Measurements from ENCODE around the gene LPP.
"Not testable (repeated sequence)": the region's sequence is repeated elsewhere in the genome, so short reads cannot be mapped to it uniquely, and the experiment has no call there.

LPP gene

GRCh38 chr3:188617988-188618701, 464.2 kb downstream of the LPP start:
- no peak overlapping the region for H3K4me3 ChIP-seq (ENCODE audit: low read depth, low read length)
- no peak overlapping the region for H3K27ac ChIP-seq (ENCODE audit: low read depth, low read length)
- H3K27me3 ChIP-seq (ENCODE audit: control insufficient read depth, insufficient read depth, low read length), result no peaks in the 10 kb centered on the region
- H3K36me3 ChIP-seq (ENCODE audit: control insufficient read depth, insufficient read depth, low read length), result no peaks in the 10 kb centered on the region
- H3K4me1 ChIP-seq (ENCODE audit: control insufficient read depth, insufficient read depth, low read length), result no peaks in the 10 kb centered on the region
- no peak overlapping the region for H3K9ac ChIP-seq (ENCODE audit: low read length)
- no peaks in the 10 kb centered on the region for H3K9me3 ChIP-seq (ENCODE audit: control insufficient read depth, insufficient read depth, low read depth, low read length)

- Histone ChIP-seq H3K27me3 (ENCODE audit: control insufficient read depth, insufficient read depth, low read length) (no peaks in the 10 kb centered on the region), H3K4me3 (ENCODE audit: low read depth, low read length) (no peak overlapping the region), H3K27ac (ENCODE audit: low read depth, low read length) (no peak overlapping the region), H3K36me3 (ENCODE audit: control insufficient read depth, insufficient read depth, low read length) (no peaks in the 10 kb centered on the region), H3K4me1 (ENCODE audit: control insufficient read depth, insufficient read depth, low read length) (no peaks in the 10 kb centered on the region), H3K9me3 (ENCODE audit: control insufficient read depth, insufficient read depth, low read depth, low read length) (no peaks in the 10 kb centered on the region), H3K9ac (ENCODE audit: low read length) (no peak overlapping the region)
These were observed 466.8 kb downstream of the LPP start for GRCh38 chr3:188620752-188621151.

GRCh38 chr3:188624384-188624783, 470.4 kb downstream of the LPP start:
- Histone ChIP-seq H3K27ac (ENCODE audit: low read depth, low read length) (no peak overlapping the region), H3K9me3 (ENCODE audit: control insufficient read depth, insufficient read depth, low read depth, low read length) (no peaks in the 10 kb centered on the region), H3K9ac (ENCODE audit: low read length) (no peak overlapping the region), H3K4me3 (ENCODE audit: low read depth, low read length) (no peak overlapping the region), H3K27me3 (ENCODE audit: control insufficient read depth, insufficient read depth, low read length) (no peaks in the 10 kb centered on the region), H3K4me1 (ENCODE audit: control insufficient read depth, insufficient read depth, low read length) (no peaks in the 10 kb centered on the region), H3K36me3 (ENCODE audit: control insufficient read depth, insufficient read depth, low read length) (no peaks in the 10 kb centered on the region)

- Histone ChIP-seq H3K27me3 (ENCODE audit: control insufficient read depth, insufficient read depth, low read length) (no peaks in the 10 kb centered on the region), H3K27ac (ENCODE audit: low read depth, low read length) (no peak overlapping the region), H3K4me1 (ENCODE audit: control insufficient read depth, insufficient read depth, low read length) (no peaks in the 10 kb centered on the region), H3K4me3 (ENCODE audit: low read depth, low read length) (no peak overlapping the region), H3K9ac (ENCODE audit: low read length) (no peak overlapping the region), H3K9me3 (ENCODE audit: control insufficient read depth, insufficient read depth, low read depth, low read length) (no peaks in the 10 kb centered on the region), H3K36me3 (ENCODE audit: control insufficient read depth, insufficient read depth, low read length) (no peaks in the 10 kb centered on the region)
These were observed 470.9 kb downstream of the LPP start for GRCh38 chr3:188624828-188625227.

GRCh38 chr3:188627652-188628051, 473.7 kb downstream of the LPP start:
- H3K4me3 ChIP-seq (ENCODE audit: low read depth, low read length), result no peak overlapping the region
- H3K27ac ChIP-seq (ENCODE audit: low read depth, low read length), result no peak overlapping the region
- H3K4me1 ChIP-seq (ENCODE audit: control insufficient read depth, insufficient read depth, low read length), result no peaks in the 10 kb centered on the region
- H3K27me3 ChIP-seq (ENCODE audit: control insufficient read depth, insufficient read depth, low read length), result no peaks in the 10 kb centered on the region
- H3K9ac ChIP-seq (ENCODE audit: low read length), result no peak overlapping the region
- 0 out of 2 replicates have a peak, but pooled peaks cover 2% of the 10 kb centered on the region for H3K9me3 ChIP-seq (ENCODE audit: control insufficient read depth, insufficient read depth, low read depth, low read length)
- no peaks in the 10 kb centered on the region for H3K36me3 ChIP-seq (ENCODE audit: control insufficient read depth, insufficient read depth, low read length)

- H3K9ac ChIP-seq (ENCODE audit: low read length), result no peak overlapping the region
- no peaks in the 10 kb centered on the region for H3K4me1 ChIP-seq (ENCODE audit: control insufficient read depth, insufficient read depth, low read length)
- H3K9me3 ChIP-seq (ENCODE audit: control insufficient read depth, insufficient read depth, low read depth, low read length), result peaks cover 11% of the 10 kb centered on the region
- no peaks in the 10 kb centered on the region for H3K27me3 ChIP-seq (ENCODE audit: control insufficient read depth, insufficient read depth, low read length)
- no peaks in the 10 kb centered on the region for H3K36me3 ChIP-seq (ENCODE audit: control insufficient read depth, insufficient read depth, low read length)
- no peak overlapping the region for H3K27ac ChIP-seq (ENCODE audit: low read depth, low read length)
- no peak overlapping the region for H3K4me3 ChIP-seq (ENCODE audit: low read depth, low read length)
These were observed 477.5 kb downstream of the LPP start for GRCh38 chr3:188631291-188632010.

- Histone ChIP-seq H3K9ac (ENCODE audit: low read length) (no peak overlapping the region), H3K4me1 (ENCODE audit: control insufficient read depth, insufficient read depth, low read length) (no peaks in the 10 kb centered on the region), H3K4me3 (ENCODE audit: low read depth, low read length) (no peak overlapping the region), H3K36me3 (ENCODE audit: control insufficient read depth, insufficient read depth, low read length) (no peaks in the 10 kb centered on the region), H3K9me3 (ENCODE audit: control insufficient read depth, insufficient read depth, low read depth, low read length) (peaks cover 11% of the 10 kb centered on the region), H3K27ac (ENCODE audit: low read depth, low read length) (no peak overlapping the region), H3K27me3 (ENCODE audit: control insufficient read depth, insufficient read depth, low read length) (no peaks in the 10 kb centered on the region)
These were observed 479.2 kb downstream of the LPP start for GRCh38 chr3:188633206-188633605.

GRCh38 chr3:188634285-188634684, 480.3 kb downstream of the LPP start:
- Histone ChIP-seq H3K9me3 (ENCODE audit: control insufficient read depth, insufficient read depth, low read depth, low read length) (peaks cover 11% of the 10 kb centered on the region), H3K4me3 (ENCODE audit: low read depth, low read length) (no peak overlapping the region), H3K27ac (ENCODE audit: low read depth, low read length) (no peak overlapping the region), H3K36me3 (ENCODE audit: control insufficient read depth, insufficient read depth, low read length) (no peaks in the 10 kb centered on the region), H3K4me1 (ENCODE audit: control insufficient read depth, insufficient read depth, low read length) (no peaks in the 10 kb centered on the region), H3K27me3 (ENCODE audit: control insufficient read depth, insufficient read depth, low read length) (no peaks in the 10 kb centered on the region), H3K9ac (ENCODE audit: low read length) (no peak overlapping the region)

GRCh38 chr3:188635258-188636042, 481.5 kb downstream of the LPP start:
- Histone ChIP-seq H3K27ac (ENCODE audit: low read depth, low read length) (no peak overlapping the region), H3K27me3 (ENCODE audit: control insufficient read depth, insufficient read depth, low read length) (no peaks in the 10 kb centered on the region), H3K9me3 (ENCODE audit: control insufficient read depth, insufficient read depth, low read depth, low read length) (peaks cover 8% of the 10 kb centered on the region), H3K4me1 (ENCODE audit: control insufficient read depth, insufficient read depth, low read length) (no peaks in the 10 kb centered on the region), H3K4me3 (ENCODE audit: low read depth, low read length) (no peak overlapping the region), H3K9ac (ENCODE audit: low read length) (no peak overlapping the region), H3K36me3 (ENCODE audit: control insufficient read depth, insufficient read depth, low read length) (no peaks in the 10 kb centered on the region)

- not testable (repeated sequence) for H3K4me1 ChIP-seq (ENCODE audit: control insufficient read depth, insufficient read depth, low read length); H3K9me3 ChIP-seq (ENCODE audit: control insufficient read depth, insufficient read depth, low read depth, low read length); H3K9ac ChIP-seq (ENCODE audit: low read length); H3K27me3 ChIP-seq (ENCODE audit: control insufficient read depth, insufficient read depth, low read length); H3K36me3 ChIP-seq (ENCODE audit: control insufficient read depth, insufficient read depth, low read length); H3K27ac ChIP-seq (ENCODE audit: low read depth, low read length); H3K4me3 ChIP-seq (ENCODE audit: low read depth, low read length)
These were observed 482.3 kb downstream of the LPP start for GRCh38 chr3:188636292-188636691.

GRCh38 chr3:188641076-188641475, 487.1 kb downstream of the LPP start:
- Histone ChIP-seq H3K36me3 (ENCODE audit: control insufficient read depth, insufficient read depth, low read length) (no peaks in the 10 kb centered on the region), H3K9me3 (ENCODE audit: control insufficient read depth, insufficient read depth, low read depth, low read length) (no peaks in the 10 kb centered on the region), H3K9ac (ENCODE audit: low read length) (no peak overlapping the region), H3K4me3 (ENCODE audit: low read depth, low read length) (no peak overlapping the region), H3K27ac (ENCODE audit: low read depth, low read length) (no peak overlapping the region), H3K27me3 (ENCODE audit: control insufficient read depth, insufficient read depth, low read length) (no peaks in the 10 kb centered on the region), H3K4me1 (ENCODE audit: control insufficient read depth, insufficient read depth, low read length) (no peaks in the 10 kb centered on the region)
